HG02571 (cell line): ENCODE data around the gene FAXDC2.
"Not testable (repeated sequence)": the region's sequence is repeated elsewhere in the genome, so short reads cannot be mapped to it uniquely, and the experiment has no call there.

Experiments
- ATAC-seq: cut with Tn5 transposase; IDR thresholded peaks from one replicate; pipeline ENCODE4 v1.9.1; 2021; ENCODE audit warnings: mild to moderate bottlenecking, moderate library complexity; ENCODE audit not compliant: unreplicated experiment

The FAXDC2 gene

DNA sequence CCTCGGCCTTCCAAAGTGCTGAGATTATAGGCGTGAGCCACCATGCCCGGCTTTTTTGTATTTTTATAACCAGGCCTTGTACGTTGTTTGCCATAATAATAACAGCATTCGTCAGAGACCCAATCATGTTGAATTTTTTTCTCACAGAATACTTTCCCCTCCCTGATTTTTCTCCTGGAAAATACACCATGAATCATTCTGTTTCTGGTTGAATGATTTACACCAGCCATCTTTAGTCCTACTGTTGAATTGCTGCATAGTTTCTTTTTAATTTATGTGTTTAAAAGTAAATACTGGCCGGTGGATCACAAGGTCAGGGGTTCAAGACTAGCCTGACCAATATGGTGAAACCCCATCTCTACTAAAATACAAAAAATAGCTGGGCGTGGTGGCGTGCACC, 11.5 kb upstream of the FAXDC2 start:
- no peak for ATAC-seq

- no peak for ATAC-seq
Measured at GRCh38 chr5:154860765-154861164, 10.4 kb upstream of the FAXDC2 start.

GRCh38 chr5:154860123-154860522, 9.7 kb upstream of the FAXDC2 start:
- no peak for ATAC-seq

DNA sequence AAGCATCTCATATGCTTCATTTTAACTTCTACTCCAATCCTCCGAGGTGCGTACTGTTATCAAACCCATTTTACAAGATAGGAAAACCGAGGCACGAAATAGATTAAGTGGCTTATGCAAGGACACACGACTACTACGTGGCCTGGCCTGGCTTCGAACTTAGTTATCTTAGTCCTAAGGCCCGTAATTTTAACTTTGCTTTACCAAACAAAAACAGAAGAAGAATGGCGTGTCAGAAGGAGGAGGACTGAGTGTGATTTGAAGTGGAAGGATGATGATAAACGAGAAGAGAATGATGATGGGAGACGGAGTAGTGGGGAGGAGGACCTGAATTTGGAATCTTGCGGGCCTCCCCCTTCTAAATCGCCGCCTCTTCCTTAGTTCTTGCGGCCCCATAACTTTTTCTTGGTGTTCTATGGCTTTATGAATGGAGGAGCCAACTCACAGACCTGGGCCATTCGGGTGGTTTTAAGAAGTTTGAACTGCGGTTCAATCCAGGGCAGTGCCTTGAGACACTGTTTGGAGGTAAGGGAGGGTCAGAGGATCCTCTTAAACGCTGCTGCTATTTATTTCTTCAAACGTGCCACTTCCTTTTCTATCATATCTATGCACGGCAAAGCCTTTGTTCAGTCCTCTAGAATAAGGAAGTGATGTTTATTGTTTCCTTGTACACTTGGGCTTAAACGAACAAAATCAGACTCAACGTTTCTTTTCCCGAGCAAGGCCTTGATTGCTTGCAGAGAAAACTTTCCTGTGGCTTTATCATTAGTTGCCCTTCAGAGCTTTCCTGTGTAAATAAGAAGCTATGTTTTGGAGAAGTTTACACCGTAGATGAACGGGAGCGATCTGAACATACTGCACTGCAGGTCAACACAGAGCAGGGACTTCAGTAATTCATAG, 8.8 kb upstream of the FAXDC2 start:
- no peak for ATAC-seq

- ATAC-seq, result peak; percentile 73
Measured at GRCh38 chr5:154858297-154858971, 8.0 kb upstream of the FAXDC2 start, which contains the start of gene CNOT8. CNOT8 (plus strand) TSS chr5:154858627; CDS start chr5:154863279, 4,652 bp downstream.

DNA sequence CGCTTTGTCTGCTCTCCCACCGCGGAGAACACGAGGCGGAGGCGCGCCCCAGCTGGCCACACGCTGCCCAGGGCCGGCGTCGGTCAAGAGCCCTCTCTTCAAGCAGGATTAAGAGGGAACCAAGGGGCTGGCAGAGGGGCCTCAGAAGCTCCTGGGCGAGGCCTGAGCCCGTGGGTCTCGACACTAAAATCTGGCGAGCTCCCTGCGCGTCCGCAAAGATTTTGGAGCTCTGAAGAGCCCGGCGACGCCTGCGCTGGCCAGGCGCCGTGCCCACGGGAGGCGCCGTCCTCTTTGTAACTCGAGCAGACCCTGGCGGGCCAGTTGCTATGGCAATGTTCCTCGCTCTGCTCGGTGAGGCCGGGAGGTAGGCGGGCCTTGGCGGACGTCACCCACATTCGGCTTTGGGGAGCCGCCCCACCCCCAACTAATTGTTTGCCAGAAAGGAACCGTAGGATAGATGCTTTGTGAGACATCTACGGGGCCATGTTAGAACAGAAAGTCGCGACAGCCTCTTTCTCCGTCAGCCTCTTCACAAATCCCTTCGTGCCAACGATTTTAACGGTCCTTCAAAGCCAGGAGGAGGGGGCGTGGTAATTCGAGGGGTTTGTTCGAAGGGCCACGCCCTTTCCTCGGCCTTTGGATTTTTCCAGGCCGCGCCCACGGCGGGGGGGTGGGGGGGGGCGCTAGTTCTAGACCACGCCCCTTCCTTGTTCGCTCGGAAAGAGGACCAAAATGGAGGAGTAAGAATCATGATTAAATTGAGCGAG, 7.3 kb upstream of the FAXDC2 start:
- ATAC-seq, result peak; percentile 64

GRCh38 chr5:154851351-154851750, 948 bp upstream of the FAXDC2 start:
- ATAC-seq, result no peak

DNA sequence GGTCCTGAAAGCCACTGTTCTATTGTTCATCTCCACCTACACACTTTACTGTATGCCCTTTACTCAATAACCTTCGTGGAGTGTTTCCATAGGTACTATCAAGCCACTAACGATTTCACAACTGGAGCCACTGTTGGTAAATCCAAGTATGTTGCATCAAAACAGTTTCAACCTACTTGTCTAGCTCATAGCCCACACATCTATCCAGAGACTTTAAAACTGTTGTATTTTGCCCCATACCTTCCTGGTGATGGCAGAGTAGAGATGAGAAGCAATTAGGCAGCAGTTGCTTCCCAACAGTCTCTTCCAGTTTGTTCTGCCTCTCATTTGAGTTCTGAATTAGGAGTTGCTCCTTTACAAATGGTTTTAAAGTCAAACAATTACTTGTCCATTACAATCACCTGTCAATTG, 607 bp downstream of the FAXDC2 start:
- no peak for ATAC-seq

GRCh38 chr5:154849264-154849785, 1.1 kb downstream of the FAXDC2 start:
- ATAC-seq, result no peak

DNA sequence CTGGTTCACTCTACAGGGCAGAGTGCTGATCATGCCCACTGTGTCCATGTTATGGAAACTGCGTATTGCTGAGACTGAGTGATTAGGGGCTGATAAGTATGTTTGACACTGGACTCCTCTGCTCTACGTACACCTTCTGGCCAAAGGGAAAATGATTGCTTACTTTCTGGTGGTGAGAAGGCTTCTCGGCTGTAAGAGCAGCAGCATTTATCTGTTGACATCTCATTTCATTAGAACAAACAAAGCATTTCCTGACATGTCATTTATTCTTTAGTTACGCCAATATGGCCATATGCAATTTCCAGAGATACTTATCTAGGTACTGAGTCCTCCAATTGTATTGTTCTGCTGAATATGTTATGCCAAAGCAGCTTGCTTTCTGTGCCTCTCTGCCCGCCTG, 5.6 kb downstream of the FAXDC2 start:
- ATAC-seq, result no peak

- ATAC-seq, result no peak
Measured at GRCh38 chr5:154842689-154843530, 7.5 kb downstream of the FAXDC2 start.

DNA sequence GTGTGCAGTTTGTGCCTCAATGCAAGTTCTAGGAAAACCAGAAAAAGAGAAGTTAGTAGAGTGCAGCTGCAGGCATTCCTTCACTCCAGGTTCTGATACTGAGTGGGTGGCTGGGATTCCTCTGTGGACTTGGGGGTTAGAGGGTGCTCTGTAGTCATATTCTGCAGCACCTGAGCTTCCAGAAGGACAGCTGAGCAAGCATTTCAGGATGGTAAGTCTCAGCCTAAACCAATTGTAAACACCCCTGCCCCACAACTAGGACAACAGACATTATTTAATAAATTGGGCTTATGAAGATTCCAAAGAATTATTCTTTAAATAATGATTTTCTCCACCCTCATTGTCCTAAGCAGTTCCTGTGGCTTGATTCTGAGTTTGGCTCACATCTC, 9.1 kb downstream of the FAXDC2 start:
- ATAC-seq, result no peak

DNA sequence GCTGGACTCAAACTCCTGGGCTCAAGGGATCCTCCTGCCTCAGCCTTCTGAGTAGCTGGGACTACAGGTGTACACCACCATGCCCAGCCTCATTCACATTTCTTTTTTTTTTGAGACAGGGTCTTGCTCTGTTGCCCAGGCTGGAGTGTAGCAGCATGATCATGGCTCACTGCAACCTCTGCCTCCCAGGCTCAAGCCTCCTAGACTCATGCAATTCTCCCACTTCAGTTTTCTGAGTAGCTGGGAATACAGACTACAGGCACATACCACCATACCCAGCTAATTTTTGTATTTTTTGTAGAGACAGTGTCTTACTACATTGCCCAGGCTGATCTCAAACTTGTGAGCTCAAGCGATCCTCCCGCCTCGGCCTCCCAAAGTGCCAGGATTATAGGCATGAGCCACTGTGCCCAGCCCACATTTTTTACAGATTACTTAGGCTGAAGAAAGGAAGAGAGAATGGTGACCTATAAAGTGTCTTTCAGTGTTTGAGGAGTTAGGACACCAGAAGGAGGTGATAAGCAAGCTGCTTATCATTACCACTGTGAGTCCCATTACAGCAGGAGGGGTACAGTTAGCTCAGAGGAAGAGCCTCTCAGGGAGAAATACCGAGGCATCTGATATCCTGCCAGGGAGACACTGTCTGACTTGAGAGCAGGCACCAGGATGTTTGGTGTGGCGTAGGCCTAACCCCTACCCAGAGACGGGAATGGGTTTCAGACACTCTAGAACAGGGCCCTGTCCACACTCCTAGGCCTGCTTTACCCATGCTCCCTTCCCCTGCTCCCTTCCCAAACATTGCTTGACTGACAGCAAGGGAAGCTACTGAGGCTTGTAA, 9.7 kb downstream of the FAXDC2 start:
- no peak for ATAC-seq

DNA sequence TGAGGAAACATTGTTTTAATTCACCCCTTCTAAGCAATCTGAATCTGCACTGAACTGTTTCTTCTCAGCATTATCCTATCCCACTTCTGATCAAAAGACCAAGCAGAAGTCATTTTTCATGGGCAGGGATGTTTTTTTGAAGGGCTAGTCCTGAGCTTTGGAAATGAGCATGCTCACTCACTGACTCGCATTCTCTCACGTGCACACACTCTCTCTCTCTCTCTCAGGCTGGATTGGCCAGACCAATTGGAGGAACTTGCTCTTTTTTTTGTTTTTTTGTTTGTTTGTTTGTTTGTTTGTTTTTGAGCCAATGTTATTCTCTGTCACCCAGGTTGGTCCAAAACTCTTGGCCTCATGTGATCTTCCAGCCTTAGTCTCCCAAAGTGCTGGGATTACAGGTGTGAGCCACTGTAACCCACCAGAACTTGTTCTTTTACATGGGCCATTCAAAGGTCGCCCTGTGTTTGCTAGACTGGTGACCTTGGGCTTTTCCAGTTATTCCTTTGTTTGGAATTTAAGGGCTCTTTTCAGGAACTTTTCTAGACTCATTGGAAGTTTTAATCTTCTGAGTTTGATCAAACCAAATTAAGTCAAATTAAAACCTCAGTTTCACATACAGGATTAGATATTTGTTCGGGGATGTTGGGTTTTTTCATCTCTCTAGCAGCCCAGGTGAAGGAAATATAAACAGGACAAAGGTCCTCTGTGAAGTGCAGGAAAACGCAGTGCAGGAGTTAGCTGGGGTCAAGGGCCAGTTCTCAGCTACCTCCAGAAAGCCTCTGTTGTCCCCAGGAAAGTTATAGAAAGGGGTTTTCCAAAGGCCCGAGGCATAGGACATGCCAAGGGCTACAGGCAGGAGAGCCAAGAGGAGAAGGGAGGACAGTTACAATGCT, 13.1 kb downstream of the FAXDC2 start:
- ATAC-seq, result no peak

DNA sequence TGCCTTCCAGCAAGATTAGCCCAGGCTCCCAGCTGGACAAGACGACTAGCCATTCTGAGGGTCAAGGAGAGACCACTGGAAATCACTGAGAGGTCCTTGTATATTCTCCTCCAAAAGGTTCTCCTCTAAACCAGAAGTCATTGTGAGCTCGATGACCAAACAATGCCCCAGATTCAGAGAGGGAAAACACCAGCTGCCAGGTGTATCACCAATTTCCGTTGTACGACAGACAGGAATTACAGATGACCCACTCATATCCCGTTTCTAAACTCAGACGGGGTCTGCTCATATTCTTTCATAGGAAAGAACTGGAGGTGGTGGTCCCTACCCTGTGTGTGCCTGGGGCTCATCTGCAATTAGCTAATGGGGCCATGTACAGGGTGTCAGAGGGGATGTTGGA, 14.2 kb downstream of the FAXDC2 start:
- no peak for ATAC-seq

GRCh38 chr5:154835701-154836052, 14.7 kb downstream of the FAXDC2 start:
- not testable (repeated sequence) for ATAC-seq

GRCh38 chr5:154834053-154834452, 16.4 kb downstream of the FAXDC2 start:
- ATAC-seq, result no peak

DNA sequence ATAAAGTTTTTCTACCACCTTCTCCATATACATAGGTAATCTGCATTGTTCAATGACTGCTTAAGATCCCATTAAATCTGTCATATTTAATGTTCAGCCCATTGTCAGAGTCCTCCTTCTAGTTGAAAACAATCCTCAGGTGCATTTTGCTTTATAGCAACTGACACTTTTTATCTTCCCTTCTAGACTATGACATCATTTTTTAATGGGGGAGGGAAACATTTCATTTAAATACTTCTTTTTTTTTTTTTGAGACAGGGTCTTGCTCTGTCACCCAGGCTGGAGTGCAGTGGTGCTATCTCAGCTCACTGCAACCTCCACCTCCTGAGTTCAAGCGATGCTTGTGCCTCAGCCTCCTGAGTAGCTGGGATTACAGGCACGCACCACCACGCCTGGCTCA, 17.6 kb downstream of the FAXDC2 start:
- ATAC-seq, result not testable (repeated sequence)
